Stimulated activated naive CD8-positive, alpha-beta T cell treated with anti-CD3 and anti-CD28 coated beads, Interleukin-15, amount 100 ng/mL, for 72 hours (primary cell): Measurements from ENCODE around the gene CELSR1.

ENCODE experiments used
- ATAC-seq: fragments of 150-1000 bp; cut with Tn5 transposase; 2 replicates; pipeline ENCODE4 v1.10.0; 2021; ENCODE audit warnings: mild to moderate bottlenecking, moderate library complexity
- DNase-seq, 2 donors: peaks; one replicate each; pipeline ENCODE4 v3.0.0; 2021 to 2022
- H3K27ac Mint-ChIP-seq, 2 donors: one replicate each; pipeline ENCODE4 v1.8.0; 2022; ENCODE audit warnings: mild to moderate bottlenecking in 2 of 2, mixed read lengths in 2 of 2, moderate library complexity in 2 of 2
- H3K27me3 Mint-ChIP-seq: one replicate; pipeline ENCODE4 v1.8.0; 2022; ENCODE audit warnings: mixed read lengths
- H3K4me1 Mint-ChIP-seq: one replicate; pipeline ENCODE4 v1.8.0; 2022; ENCODE audit warnings: mild to moderate bottlenecking, mixed read lengths
- H3K4me3 Mint-ChIP-seq, 2 donors: one replicate each; pipeline ENCODE4 v1.8.0; 2022; ENCODE audit warnings: mild to moderate bottlenecking in 2 of 2, mixed read lengths in 2 of 2, moderate library complexity in 1 of 2
- H3K9me3 Mint-ChIP-seq, 2 donors: one replicate each; pipeline ENCODE4 v1.8.0; 2022; ENCODE audit warnings: mixed read lengths in 2 of 2

CELSR1 gene

GRCh38 chr22:46380581-46380980 is 156.8 kb downstream of the CELSR1 start:
- ATAC-seq (no peak), DNase-seq (no peak)
- no peak overlapping the region for H3K4me3 Mint-ChIP-seq
- H3K27me3 Mint-ChIP-seq = no peaks in the 10 kb centered on the region
- no peak overlapping the region for H3K27ac Mint-ChIP-seq
- H3K4me1 Mint-ChIP-seq = no peaks in the 10 kb centered on the region
- peaks cover 5 to 18% of the 10 kb centered on the region in 2 donors for H3K9me3 Mint-ChIP-seq

DNA sequence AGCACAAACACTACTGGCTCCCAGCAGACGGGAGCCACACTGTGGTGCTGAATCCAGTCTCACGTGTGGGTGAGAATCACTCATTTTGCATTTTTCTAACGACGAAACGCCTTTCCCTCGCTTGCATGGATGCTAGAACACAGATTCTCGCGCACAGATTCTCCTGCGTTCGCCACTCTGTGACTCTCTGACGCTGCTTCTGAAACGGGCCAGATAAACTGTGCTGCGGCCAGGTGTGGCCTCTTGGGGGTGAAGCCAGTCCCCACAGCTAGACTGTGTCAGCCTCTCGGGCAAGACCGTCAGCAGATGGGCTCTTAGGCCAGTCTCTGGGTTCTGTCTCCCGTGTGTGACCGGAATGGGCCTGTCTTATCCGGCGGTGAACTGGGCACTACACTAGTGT is 157.4 kb downstream of the CELSR1 start:
- ATAC-seq (no peak), DNase-seq (no peak)
- no peak overlapping the region for H3K4me3 Mint-ChIP-seq
- H3K9me3 Mint-ChIP-seq = peaks cover 9 to 24% of the 10 kb centered on the region in 2 donors
- H3K4me1 Mint-ChIP-seq = no peaks in the 10 kb centered on the region
- H3K27me3 Mint-ChIP-seq = no peaks in the 10 kb centered on the region
- no peak overlapping the region for H3K27ac Mint-ChIP-seq

DNA sequence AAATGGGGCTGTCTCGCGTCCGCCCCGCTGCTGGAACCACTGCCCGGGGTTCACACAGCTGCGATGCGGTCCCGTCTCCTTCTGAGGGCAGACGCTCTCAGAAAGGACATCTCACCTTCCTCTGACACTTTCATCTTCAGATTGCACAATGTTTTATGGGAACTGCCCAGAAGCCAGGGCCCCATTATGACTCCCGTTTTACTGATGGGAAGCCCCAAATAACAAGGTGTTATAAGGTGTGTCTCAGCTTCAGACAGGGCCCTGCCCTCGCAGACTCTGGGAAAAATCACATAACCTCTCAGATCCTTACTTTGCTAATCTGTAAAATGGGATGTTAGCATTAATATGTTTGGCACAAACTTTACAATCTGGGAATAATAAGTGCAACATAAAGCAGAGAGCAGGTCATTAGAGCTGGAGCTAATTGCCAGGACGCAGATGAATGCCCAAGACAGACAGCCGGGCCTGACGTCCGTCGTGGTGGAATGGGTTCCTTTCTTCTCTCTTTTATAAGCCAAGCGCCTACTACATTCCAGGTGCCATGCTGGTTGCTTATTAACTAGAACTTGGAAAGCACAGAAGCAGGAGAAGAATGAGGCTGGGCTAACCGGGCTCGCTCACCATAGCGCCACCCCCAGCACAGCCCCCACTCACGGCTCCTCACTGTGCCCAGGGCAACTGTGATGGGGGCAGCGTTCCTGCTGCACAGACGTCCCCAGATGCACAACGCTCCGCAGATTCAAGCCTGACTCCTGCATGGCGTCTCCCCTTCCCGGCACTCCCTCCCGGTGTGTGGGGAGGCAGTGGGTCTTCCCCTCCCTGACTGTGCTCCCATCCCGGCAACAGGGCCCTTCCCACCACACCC is 158.1 kb downstream of the CELSR1 start:
- H3K4me3 Mint-ChIP-seq = no peak overlapping the region
- H3K4me1 Mint-ChIP-seq = peaks cover 3% of the 10 kb centered on the region
- H3K27ac Mint-ChIP-seq = no peak overlapping the region
- DNase-seq (no peak), ATAC-seq (no peak)
- H3K27me3 Mint-ChIP-seq = no peaks in the 10 kb centered on the region
- H3K9me3 Mint-ChIP-seq = peaks cover 10 to 26% of the 10 kb centered on the region in 2 donors

DNA sequence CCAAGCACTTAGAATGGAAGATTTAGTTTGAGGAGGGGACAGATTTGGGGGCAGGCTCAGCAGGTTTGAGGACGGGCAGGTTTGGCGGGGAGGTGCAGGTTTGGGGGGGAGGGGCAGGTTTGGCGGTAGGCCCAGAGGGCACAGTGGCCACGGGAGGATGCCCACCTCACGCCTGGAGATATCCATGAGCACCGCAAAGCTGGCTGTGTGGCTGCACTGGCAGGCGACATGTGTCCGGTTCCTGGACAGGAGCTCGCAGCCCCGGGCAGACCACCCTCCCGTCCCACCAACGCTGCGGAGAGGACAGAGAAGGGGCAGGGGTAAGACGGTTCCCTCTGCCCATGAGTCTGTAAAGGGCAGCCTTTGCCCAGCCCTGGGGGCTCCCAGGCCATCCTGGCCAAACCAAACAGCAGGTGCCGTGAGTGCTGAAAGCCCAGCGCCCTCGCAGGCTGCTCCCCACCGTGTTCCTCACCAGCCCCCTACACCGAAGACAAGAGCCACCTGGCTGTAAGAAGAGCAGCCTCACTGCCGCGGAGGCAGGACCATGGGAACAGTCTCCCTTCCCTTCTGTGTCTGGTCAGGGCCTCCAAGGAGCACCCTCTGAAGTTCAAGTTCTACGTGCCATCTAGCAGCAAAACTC is 158.9 kb downstream of the CELSR1 start:
- ATAC-seq = no peak
- no peak overlapping the region for H3K27ac Mint-ChIP-seq
- DNase-seq = no peak
- H3K4me3 Mint-ChIP-seq = no peak overlapping the region
- peaks cover 10 to 26% of the 10 kb centered on the region in 2 donors for H3K9me3 Mint-ChIP-seq
- no peaks in the 10 kb centered on the region for H3K27me3 Mint-ChIP-seq
- peaks cover 11% of the 10 kb centered on the region for H3K4me1 Mint-ChIP-seq

GRCh38 chr22:46377525-46378425 is 159.6 kb downstream of the CELSR1 start:
- peaks cover 10 to 26% of the 10 kb centered on the region in 2 donors for H3K9me3 Mint-ChIP-seq
- H3K4me1 Mint-ChIP-seq = peaks cover 15% of the 10 kb centered on the region
- H3K4me3 Mint-ChIP-seq = no peak overlapping the region
- no peak for DNase-seq
- H3K27me3 Mint-ChIP-seq = peaks cover 3% of the 10 kb centered on the region
- no peak for ATAC-seq
- H3K27ac Mint-ChIP-seq = no peak overlapping the region

GRCh38 chr22:46376908-46377524 is 160.4 kb downstream of the CELSR1 start:
- no peak for ATAC-seq
- no peak for DNase-seq
- H3K27ac Mint-ChIP-seq = no peak overlapping the region
- peaks cover 10 to 26% of the 10 kb centered on the region in 2 donors for H3K9me3 Mint-ChIP-seq
- H3K27me3 Mint-ChIP-seq = peaks cover 9% of the 10 kb centered on the region
- peaks cover 20% of the 10 kb centered on the region for H3K4me1 Mint-ChIP-seq
- H3K4me3 Mint-ChIP-seq = no peak overlapping the region

DNA sequence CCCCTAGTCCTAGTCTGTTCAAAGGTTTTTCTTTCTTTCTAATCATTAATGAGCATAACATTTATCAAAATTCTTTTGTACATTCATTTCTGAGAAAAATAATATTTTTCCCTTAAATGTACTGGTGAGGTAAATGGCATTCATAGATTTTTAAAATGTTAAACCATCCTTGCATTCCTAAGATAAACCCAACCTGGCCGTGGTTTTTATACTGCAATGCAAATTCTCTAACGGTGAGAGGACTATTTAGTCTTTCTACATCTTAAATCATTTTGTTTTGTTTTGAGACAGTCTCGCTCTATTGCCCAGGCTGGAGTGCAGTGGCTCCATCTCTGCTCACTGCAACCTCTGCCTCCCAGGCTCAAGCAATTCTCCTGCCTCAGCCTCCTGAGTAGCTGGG is 161.3 kb downstream of the CELSR1 start:
- Mint-ChIP-seq H3K4me1 (peaks cover 20% of the 10 kb centered on the region), H3K4me3 (no peak overlapping the region), H3K9me3 (peaks cover 10 to 26% of the 10 kb centered on the region in 2 donors), H3K27me3 (peaks cover 9% of the 10 kb centered on the region), H3K27ac (no peak overlapping the region)
- DNase-seq = no peak
- ATAC-seq = no peak

- Mint-ChIP-seq H3K27ac (peak overlapping the region in 1 of 2 donors; percentile 26), H3K4me1 (peaks cover 32% of the 10 kb centered on the region), H3K4me3 (peak overlapping the region in 1 of 2 donors; percentile 46), H3K27me3 (peaks cover 10% of the 10 kb centered on the region), H3K9me3 (peaks cover 10 to 26% of the 10 kb centered on the region in 2 donors)
- DNase-seq (no peak), ATAC-seq (no peak)
These were observed 162.6 kb downstream of the CELSR1 start for GRCh38 chr22:46374663-46375474.

- DNase-seq = no peak
- H3K4me3 Mint-ChIP-seq = peak overlapping the region; percentile 21 to 40
- H3K27ac Mint-ChIP-seq = peak overlapping the region in 1 of 2 donors; percentile 26
- peak; percentile 56 for ATAC-seq
- H3K4me1 Mint-ChIP-seq = peaks cover 36% of the 10 kb centered on the region
- peaks cover 18% of the 10 kb centered on the region for H3K27me3 Mint-ChIP-seq
- peaks cover 10 to 26% of the 10 kb centered on the region in 2 donors for H3K9me3 Mint-ChIP-seq
These were observed 163.3 kb downstream of the CELSR1 start for GRCh38 chr22:46373921-46374662.

- Mint-ChIP-seq H3K27ac (no peak overlapping the region), H3K27me3 (peaks cover 26% of the 10 kb centered on the region), H3K4me1 (peaks cover 36% of the 10 kb centered on the region), H3K9me3 (peaks cover 10 to 26% of the 10 kb centered on the region in 2 donors), H3K4me3 (peak overlapping the region in 1 of 2 donors; percentile 8)
- no peak for ATAC-seq
- DNase-seq = no peak
These were observed 164.3 kb downstream of the CELSR1 start for GRCh38 chr22:46373159-46373558.

GRCh38 chr22:46372686-46373085 is 164.7 kb downstream of the CELSR1 start:
- H3K27ac Mint-ChIP-seq = no peak overlapping the region
- H3K4me3 Mint-ChIP-seq = peak overlapping the region in 1 of 2 donors; percentile 38
- no peak for DNase-seq
- peaks cover 40% of the 10 kb centered on the region for H3K4me1 Mint-ChIP-seq
- H3K9me3 Mint-ChIP-seq = peaks cover 10 to 26% of the 10 kb centered on the region in 2 donors
- ATAC-seq = no peak
- H3K27me3 Mint-ChIP-seq = peaks cover 26% of the 10 kb centered on the region

DNA sequence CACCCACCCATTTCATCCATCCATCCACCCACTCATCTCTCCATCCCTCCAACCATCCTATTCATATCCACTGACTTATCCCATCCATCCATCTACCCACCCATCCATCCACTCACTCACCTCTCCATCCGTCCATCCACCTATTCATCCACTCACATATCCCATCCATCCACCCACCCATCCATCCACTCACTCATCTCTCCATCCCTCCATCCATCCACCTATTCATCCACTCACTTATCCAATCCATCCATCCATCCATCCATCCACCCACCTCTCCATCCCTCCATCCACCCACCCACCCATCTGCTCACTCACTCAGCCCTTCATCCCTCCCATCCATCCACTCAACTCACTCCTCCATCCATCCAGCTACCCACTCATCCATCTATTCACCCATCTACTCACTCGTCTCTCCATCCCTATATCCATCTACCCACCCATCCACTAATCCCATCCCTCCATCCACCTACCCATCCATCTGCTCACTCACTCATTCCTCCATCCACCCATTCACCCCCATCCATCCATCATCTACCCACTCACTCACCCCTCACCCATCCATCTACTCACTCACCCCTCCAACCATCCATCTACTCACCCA is 165.7 kb downstream of the CELSR1 start:
- ATAC-seq = no peak
- no peak for DNase-seq
- peaks cover 42% of the 10 kb centered on the region for H3K4me1 Mint-ChIP-seq
- H3K27ac Mint-ChIP-seq = no peak overlapping the region
- H3K4me3 Mint-ChIP-seq = no peak overlapping the region
- H3K9me3 Mint-ChIP-seq = peaks cover 10 to 18% of the 10 kb centered on the region in 2 donors
- peaks cover 26% of the 10 kb centered on the region for H3K27me3 Mint-ChIP-seq

- Mint-ChIP-seq H3K27ac (no peak overlapping the region), H3K4me1 (peaks cover 42% of the 10 kb centered on the region), H3K4me3 (no peak overlapping the region), H3K27me3 (peaks cover 26% of the 10 kb centered on the region), H3K9me3 (peaks cover 6 to 10% of the 10 kb centered on the region in 2 donors)
- no peak for DNase-seq
- no peak for ATAC-seq
These were observed 166.7 kb downstream of the CELSR1 start for GRCh38 chr22:46370584-46371291.
